ENCODE results near the gene SLC4A1. TPM values are rescaled to one million over a fixed set of nuclear protein-coding genes. Genes with fewer than 3 reads are reported as not detected.

Gene SLC4A1
- total RNA-seq, 1 donor from 2014 or later = not detected

GRCh38 chr17:44266402-44267164 lies 1.4 kb downstream of the SLC4A1 start:
- Mint-ChIP-seq H3K27me3 (ENCODE audit: unreplicated experiment) (peaks cover 4% of the 10 kb centered on the region), H3K4me3 (ENCODE audit: unreplicated experiment) (no peak overlapping the region), H3K36me3 (ENCODE audit: unreplicated experiment) (no peaks in the 10 kb centered on the region), H3K4me1 (ENCODE audit: low read depth, unreplicated experiment) (peaks cover 7% of the 10 kb centered on the region), H3K27ac (ENCODE audit: unreplicated experiment) (no peak overlapping the region), H3K9me3 (ENCODE audit: unreplicated experiment) (peaks cover 5% of the 10 kb centered on the region)
- TF ChIP-seq, protein P1, sequence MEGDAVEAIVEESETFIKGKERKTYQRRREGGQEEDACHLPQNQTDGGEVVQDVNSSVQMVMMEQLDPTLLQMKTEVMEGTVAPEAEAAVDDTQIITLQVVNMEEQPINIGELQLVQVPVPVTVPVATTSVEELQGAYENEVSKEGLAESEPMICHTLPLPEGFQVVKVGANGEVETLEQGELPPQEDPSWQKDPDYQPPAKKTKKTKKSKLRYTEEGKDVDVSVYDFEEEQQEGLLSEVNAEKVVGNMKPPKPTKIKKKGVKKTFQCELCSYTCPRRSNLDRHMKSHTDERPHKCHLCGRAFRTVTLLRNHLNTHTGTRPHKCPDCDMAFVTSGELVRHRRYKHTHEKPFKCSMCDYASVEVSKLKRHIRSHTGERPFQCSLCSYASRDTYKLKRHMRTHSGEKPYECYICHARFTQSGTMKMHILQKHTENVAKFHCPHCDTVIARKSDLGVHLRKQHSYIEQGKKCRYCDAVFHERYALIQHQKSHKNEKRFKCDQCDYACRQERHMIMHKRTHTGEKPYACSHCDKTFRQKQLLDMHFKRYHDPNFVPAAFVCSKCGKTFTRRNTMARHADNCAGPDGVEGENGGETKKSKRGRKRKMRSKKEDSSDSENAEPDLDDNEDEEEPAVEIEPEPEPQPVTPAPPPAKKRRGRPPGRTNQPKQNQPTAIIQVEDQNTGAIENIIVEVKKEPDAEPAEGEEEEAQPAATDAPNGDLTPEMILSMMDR (IDR thresholded peaks at IDR 0.05; ENCODE audit: partially characterized antibody, unreplicated experiment) = no peak
- no peak for DNase-seq

DNA sequence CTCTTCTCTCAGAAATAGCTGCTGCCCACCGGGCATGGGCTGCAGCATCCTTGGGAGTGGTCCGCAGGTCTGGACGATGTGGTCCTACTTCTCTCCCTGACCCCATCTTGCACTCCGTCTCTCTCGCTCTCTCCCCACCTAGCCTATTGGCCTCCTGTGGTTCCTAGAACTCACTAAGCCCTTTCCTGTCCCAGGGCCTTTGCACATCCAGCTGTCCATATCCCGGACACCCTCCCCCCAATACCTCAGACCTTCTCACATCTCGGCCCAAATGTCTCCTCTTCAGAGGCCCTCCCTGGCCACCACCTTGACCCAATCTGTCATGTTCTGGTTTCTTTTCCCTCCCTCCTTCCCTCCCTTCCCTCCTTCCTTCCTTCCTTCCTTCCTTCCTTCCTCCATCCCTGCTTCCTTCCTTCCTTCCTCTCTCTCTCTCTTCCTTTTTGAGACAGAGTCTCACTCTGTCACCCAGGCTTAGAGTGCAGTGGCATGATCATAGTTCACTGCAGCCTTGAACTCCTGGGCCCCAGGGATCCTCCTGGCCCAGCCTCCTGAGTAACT lies 4.5 kb downstream of the SLC4A1 start:
- Mint-ChIP-seq H3K27me3 (ENCODE audit: unreplicated experiment) (peaks cover 4% of the 10 kb centered on the region), H3K9me3 (ENCODE audit: unreplicated experiment) (no peaks in the 10 kb centered on the region), H3K36me3 (ENCODE audit: unreplicated experiment) (no peaks in the 10 kb centered on the region), H3K4me1 (ENCODE audit: low read depth, unreplicated experiment) (peaks cover under 1% of the 10 kb centered on the region), H3K27ac (ENCODE audit: unreplicated experiment) (no peak overlapping the region), H3K4me3 (ENCODE audit: unreplicated experiment) (no peak overlapping the region)
- DNase-seq = no peak
- TF ChIP-seq, protein P1 (IDR thresholded peaks at IDR 0.05; ENCODE audit: partially characterized antibody, unreplicated experiment) = no peak

DNA sequence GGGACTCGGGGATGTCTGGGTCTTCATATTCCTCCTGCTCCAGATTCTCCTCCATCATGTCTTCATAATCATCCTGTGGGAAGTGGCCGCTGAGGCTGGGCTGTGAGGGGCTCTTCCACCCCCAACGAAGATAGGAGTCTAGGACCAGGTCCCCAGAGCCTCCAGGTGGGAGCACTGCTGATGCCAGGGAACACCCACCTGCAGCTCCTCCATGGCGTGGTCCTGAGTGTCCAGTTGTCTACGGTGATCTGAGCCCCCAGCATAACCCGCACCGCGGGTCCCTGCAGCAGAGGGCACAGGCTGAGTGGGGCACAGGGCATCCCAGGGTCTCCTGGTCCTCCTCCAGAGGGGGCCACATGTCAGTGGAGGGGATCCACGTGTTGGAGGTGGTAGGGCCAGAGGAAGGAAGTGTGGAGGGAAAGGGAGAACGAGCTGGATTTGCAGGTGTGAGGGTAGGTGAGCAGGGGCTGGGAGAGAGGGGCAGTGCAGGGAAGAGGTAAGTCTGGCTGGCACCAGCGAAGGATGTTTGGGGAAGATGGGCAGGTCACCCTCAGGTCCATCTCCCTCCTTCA lies 5.2 kb downstream of the SLC4A1 start:
- no peak for DNase-seq
- H3K9me3 Mint-ChIP-seq (ENCODE audit: unreplicated experiment) = no peaks in the 10 kb centered on the region
- no peaks in the 10 kb centered on the region for H3K4me1 Mint-ChIP-seq (ENCODE audit: low read depth, unreplicated experiment)
- H3K4me3 Mint-ChIP-seq (ENCODE audit: unreplicated experiment) = no peak overlapping the region
- TF ChIP-seq, protein P1 (IDR thresholded peaks at IDR 0.05; ENCODE audit: partially characterized antibody, unreplicated experiment) = no peak
- H3K27ac Mint-ChIP-seq (ENCODE audit: unreplicated experiment) = no peak overlapping the region
- H3K27me3 Mint-ChIP-seq (ENCODE audit: unreplicated experiment) = peaks cover 4% of the 10 kb centered on the region
- no peaks in the 10 kb centered on the region for H3K36me3 Mint-ChIP-seq (ENCODE audit: unreplicated experiment)

GRCh38 chr17:44260296-44260695 lies 7.6 kb downstream of the SLC4A1 start:
- Mint-ChIP-seq H3K27me3 (ENCODE audit: unreplicated experiment) (peaks cover 3% of the 10 kb centered on the region), H3K36me3 (ENCODE audit: unreplicated experiment) (no peaks in the 10 kb centered on the region), H3K4me3 (ENCODE audit: unreplicated experiment) (no peak overlapping the region), H3K4me1 (ENCODE audit: low read depth, unreplicated experiment) (no peaks in the 10 kb centered on the region), H3K27ac (ENCODE audit: unreplicated experiment) (no peak overlapping the region), H3K9me3 (ENCODE audit: unreplicated experiment) (peaks cover 11% of the 10 kb centered on the region)
- TF ChIP-seq, protein P1 (IDR thresholded peaks at IDR 0.05; ENCODE audit: partially characterized antibody, unreplicated experiment) = no peak
- DNase-seq = no peak
